Upper lobe of left lung (tissue), 4 donors: Measurements from ENCODE around the gene ZNF273.

ENCODE experiments used
- EP300 ChIP-seq, 4 donors: sonication (generic); formaldehyde crosslinking; IDR thresholded peaks; one replicate each; pipeline ENCODE4 v1.5.1; 2017; ENCODE audit warnings: antibody characterized with exemption in 4 of 4, control low read depth in 2 of 4
- POLR2A ChIP-seq, 4 donors: fragments of 450-650 bp; IDR thresholded peaks; one replicate each; pipeline ENCODE4 v1.5.1; 2016 to 2017; ENCODE audit warnings: antibody characterized with exemption in 4 of 4, mild to moderate bottlenecking in 2 of 4
- POLR2AphosphoS5 ChIP-seq, 2 donors: sonication (generic); formaldehyde crosslinking; IDR thresholded peaks; one replicate each; pipeline ENCODE4 v1.5.1; 2017; ENCODE audit warnings: antibody characterized with exemption in 2 of 2
- TF ChIP-seq, protein P1 (sequence below), 6 experiments: fragments of 450-650 bp in 4 of 6; fragments of 200-600 bp in 2 of 6; sonication (generic) in 2 of 6; IDR thresholded peaks; one replicate each; pipeline ENCODE4 v1.5.1; 2016 to 2019; ENCODE audit warnings: antibody characterized with exemption in 6 of 6

DNA sequence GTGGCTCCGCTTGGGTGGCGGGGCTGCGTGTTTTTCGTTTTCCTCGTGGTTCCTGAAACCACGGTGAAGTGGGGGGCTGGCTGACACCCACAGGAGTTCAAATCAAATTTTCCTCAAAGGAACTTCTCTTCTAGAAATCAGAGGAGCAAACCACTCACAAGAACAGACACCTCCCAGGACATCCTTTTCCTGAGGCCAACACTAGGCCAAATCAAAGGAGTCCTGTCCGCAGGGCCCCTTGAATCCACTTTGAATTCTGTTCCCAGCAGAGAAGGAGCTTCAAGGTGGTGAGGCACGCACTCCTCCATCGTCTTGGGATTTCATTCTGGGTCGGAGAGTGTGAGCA lies 29.9 kb upstream of the ZNF273 start:
- TF ChIP-seq, protein P1, sequence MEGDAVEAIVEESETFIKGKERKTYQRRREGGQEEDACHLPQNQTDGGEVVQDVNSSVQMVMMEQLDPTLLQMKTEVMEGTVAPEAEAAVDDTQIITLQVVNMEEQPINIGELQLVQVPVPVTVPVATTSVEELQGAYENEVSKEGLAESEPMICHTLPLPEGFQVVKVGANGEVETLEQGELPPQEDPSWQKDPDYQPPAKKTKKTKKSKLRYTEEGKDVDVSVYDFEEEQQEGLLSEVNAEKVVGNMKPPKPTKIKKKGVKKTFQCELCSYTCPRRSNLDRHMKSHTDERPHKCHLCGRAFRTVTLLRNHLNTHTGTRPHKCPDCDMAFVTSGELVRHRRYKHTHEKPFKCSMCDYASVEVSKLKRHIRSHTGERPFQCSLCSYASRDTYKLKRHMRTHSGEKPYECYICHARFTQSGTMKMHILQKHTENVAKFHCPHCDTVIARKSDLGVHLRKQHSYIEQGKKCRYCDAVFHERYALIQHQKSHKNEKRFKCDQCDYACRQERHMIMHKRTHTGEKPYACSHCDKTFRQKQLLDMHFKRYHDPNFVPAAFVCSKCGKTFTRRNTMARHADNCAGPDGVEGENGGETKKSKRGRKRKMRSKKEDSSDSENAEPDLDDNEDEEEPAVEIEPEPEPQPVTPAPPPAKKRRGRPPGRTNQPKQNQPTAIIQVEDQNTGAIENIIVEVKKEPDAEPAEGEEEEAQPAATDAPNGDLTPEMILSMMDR (IDR thresholded peaks at IDR 0.05) = no peak
- TF ChIP-seq EP300 (IDR thresholded peaks at IDR 0.05) (no peak), POLR2A (IDR thresholded peaks at IDR 0.05) (no peak), POLR2AphosphoS5 (IDR thresholded peaks at IDR 0.05) (no peak)
